Central memory CD4-positive, alpha-beta T cell (primary cell): ENCODE measurements around the gene ZNF566.
A peak's percentile ranks its signal among the peaks of the same experiment; 100 is the strongest.

Experiments used
- DNase-seq: peaks from one replicate; pipeline ENCODE4 v3.0.0; 2022

ZNF566 gene

GRCh38 chr19:36436531-36436930, 52.8 kb downstream of the ZNF566 start:
- no peak for DNase-seq

DNA sequence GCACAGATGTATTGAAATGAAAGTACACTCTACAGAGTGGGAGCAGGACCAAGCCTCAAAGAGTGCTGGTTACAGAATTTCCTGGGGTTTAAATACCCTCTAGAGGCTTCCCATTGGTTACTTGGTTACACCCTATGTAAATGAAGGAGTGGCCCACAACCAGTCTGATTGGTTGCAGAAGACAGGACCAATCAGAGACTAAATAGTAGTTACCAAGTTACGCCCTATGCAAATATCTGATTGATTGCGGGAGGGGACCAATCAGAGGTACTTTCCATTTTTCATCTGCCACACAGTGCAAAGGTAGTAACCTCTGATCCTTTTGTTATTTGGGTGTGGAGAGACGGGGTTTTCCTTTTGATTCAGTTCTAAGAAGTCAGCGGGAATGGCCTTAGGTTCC, 65.4 kb downstream of the ZNF566 start:
- DNase-seq = no peak

DNA sequence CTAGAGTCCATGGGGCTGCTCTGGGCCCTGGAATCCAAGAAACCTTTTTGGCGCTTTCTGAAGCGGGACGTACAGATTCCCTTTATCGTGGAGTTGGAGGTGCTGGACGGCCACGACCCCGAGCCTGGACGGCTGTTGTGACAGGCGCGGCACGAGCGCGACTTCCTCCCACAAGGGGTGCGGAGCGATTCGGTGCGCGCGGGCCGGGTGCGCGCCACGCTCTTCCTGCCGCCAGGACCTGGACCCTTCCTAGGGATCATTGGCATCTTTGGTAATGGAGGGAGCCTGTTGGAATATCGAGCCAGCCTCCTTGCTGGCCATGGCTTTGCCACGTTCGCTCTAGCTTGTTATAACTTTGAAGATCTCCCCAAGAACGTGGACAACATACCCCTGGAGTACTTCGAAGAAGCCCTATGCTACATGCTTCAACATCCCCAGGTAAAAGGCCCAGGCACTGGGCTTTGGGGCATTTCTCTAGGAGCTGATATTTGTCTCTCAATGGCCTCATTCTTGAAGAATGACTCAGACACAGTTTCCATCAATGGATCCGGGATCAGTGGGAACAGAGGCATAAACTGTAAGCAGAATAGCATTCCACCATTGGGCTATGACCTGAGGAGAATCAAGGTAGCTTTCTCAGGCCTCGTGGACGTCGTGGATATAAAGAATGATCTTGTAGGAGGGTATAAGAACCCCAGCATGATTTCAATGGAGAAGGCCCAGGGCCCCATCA, 67.4 kb downstream of the ZNF566 start:
- DNase-seq = no peak

- DNase-seq = no peak
Measured at GRCh38 chr19:36420961-36421748, 68.2 kb downstream of the ZNF566 start.

DNA sequence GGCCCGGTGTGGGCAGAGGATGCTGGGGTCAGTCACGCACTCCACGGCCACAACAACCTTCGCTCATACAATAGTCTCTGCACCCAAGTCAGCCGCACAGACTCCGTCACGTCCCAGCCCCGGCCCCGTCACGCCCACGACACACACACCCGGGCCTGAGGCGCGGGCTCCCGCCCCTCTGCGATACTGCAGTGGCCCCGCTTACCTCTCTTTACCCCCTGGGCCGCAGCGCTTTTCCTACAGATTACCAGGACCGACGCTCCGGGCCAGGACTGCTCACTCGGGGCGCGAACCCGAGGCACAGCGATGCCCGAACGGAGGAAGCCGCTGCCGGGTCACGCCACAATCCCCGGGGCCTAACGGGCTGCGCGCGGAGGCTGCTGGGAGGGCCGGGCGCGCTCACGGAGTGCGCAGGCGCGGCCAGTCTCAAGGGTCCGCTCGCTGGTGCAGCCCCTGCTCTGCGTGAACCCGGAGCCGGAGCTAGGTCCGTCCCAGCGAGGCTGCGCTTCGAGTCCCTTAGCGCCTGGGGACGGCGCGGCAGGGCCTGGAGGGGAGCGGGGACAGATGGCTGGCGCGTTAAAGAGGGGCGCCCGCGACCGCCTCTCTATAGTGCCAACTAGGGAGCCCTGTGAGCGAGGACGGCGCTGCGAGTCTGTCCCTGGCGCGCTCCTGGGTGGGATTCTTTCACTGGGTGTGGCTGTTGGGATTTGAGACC, 70.9 kb downstream of the ZNF566 start, which contains the start of gene ZFP82:
TSS of gene ZFP82 (minus strand) at position 358 of the 715 bp plus-strand sequence. CDS start 8,855 bp downstream, outside the sequence.
- peak; percentile 71 for DNase-seq

- no peak for DNase-seq
Measured at GRCh38 chr19:36417752-36418286, 71.5 kb downstream of the ZNF566 start.

DNA sequence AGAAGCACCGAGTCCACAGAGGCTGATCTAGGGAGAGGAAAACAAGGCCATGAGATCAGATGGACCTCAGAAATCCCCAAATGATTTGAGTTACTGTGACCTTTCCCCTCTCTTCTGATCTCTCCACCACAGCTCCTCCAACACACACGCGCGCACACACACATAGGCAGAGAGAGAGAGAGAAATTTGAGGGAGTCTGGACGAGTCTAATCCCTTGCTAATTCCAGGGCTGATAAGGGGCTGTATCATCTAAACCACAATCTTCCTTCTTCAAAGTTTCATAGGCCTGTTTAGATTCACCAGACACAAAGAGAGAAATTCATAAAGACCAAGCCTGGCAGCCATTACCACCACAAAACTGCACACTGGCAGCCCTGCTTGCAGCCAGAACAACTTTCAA, 79.5 kb downstream of the ZNF566 start:
- no peak for DNase-seq

DNA sequence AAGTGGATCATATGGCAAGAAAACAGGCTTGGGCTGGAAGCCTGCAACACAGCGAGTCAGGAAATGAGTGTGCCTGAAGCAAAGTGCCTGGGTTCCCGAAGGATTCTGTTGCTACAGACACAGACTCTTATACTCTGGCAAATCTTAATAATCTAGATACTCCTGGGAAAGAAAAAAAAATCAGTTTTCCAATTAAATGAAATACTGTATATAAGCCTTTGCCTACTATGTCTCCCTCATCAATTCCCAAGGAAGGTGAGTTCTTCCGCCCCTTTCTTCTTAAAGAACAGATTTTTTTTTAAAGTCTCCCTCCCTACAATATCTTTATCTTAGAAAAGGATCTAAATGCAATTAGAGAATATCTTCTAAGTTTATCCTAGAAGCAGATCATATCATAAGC, 81.3 kb downstream of the ZNF566 start:
- DNase-seq = no peak

DNA sequence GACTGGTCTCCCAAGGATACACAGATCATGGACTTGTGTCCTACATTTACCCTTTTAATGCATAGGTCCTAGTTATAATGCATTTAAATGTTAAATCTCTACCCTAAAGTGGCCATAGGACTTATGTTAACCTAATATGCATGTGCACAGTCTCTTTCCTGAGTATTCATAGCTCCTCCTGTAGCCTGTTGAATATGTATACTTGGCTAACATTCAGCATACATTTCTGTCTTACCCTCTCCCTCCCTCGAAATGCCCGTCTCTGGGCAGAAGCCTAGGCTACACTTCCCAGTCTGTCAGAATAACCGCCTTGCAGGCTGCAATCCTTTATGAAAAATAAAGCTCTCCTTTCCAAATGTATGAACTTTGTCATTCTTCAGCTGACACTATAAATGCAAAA, 84.9 kb downstream of the ZNF566 start:
- DNase-seq = no peak

DNA sequence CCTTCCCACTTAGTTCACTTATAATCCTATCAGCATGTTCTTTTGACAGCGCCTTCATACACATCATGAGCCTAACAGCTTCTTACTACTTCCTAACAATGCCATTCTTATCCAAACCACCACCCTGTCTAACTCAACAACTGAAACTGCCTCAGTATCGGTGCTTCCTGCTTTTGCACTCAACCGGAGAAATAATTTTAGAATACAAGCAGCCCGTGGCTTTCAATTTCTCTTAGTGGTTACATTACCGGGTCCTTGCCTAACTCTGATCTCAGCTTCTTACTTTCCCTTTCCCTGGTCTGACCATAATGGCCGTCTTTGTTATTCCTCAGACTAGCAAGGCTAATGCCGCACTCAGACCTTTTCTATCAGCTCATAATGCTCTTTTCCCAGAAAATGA, 87.9 kb downstream of the ZNF566 start:
- DNase-seq = no peak

- no peak for DNase-seq
Measured at GRCh38 chr19:36398571-36398970, 90.8 kb downstream of the ZNF566 start.
